HG03095 (cell line): ENCODE measurements around the gene SULT2B1.
"Not testable (repeated sequence)": the region's sequence is repeated elsewhere in the genome, so short reads cannot be mapped to it uniquely, and the experiment has no call there.

ENCODE experiments used
- ATAC-seq: cut with Tn5 transposase; IDR thresholded peaks from one replicate; pipeline ENCODE4 v1.9.1; 2021; ENCODE audit warnings: moderate library complexity; ENCODE audit not compliant: unreplicated experiment

SULT2B1 gene

DNA sequence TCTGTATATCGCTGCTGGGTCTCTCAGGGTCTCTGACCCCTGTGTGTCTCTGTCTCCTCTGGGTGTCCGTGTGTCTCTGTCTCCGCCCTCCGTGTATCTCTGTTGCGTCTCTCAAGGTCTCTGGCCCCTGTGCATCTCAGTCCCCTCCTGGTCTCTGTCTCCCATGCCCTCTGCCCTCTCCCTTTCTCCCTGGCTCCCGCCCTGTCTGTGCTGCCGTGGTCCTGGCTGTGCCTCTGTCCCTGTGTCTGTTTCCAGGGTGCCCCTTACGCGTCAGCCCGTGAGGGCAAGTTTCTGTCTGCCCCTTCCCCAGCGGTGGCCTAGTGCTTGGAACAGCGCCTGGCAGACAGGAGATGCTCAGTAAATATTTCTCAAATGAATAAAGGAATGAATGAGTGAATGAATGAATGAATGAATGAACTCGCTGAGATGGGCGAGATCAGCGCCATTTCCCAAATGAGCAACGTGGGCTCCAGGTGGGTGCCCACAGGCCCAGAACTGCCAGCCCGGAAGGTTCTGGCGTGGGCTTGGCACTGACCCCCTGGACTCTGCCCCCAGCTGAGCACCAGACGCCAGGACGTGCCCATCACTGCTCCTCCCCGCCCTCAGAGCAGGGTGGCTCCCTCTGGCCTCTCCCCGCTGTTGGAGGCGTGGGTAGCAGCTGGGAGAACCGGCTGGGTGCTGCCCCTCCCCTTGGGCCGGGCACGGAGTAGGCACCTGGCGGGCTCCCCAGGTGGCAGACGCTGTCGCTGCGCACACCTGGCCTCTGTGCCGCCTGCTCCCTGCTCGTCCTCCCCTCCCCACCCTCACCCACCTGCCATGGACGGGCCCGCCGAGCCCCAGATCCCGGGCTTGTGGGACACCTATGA is at the start of gene SULT2B1:
Gene SULT2B1 (plus strand): TSS at position 736 of the 866 bp plus-strand sequence. CDS start 81 bp downstream, at position 817.
- ATAC-seq, result no peak

DNA sequence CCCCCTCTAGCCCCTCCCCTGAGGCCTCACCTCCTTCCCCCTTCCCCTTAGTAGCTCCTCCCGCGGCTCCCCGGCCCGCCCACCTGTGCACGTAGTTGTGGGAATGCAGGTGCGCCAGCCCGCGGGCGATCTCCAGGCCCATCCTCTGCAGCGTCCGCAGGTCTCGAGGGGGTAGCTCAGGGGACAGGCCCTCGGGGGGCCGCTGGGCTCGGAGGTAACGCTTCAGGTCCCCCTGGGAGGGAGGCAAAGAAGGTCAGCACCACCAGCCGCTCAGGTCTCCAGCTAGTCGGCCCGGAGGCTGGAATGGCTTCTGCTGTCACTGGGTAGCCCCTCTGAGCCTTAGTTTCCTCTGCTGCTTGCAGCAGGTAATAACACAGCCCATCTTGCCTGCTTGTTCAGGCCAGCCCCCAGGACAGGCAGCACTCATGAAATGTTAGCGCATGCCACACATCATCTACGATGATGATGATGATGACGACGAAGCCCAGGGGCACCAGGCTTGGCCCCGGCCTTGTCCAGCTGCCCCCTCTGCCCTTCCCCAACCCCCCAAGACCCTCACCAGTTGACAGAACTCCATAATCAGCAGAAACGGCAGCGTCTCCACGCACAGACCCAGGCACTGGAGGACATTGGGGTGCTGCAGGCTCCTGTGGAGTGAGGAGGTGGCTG is 49.5 kb upstream of the SULT2B1 start:
- no peak for ATAC-seq

DNA sequence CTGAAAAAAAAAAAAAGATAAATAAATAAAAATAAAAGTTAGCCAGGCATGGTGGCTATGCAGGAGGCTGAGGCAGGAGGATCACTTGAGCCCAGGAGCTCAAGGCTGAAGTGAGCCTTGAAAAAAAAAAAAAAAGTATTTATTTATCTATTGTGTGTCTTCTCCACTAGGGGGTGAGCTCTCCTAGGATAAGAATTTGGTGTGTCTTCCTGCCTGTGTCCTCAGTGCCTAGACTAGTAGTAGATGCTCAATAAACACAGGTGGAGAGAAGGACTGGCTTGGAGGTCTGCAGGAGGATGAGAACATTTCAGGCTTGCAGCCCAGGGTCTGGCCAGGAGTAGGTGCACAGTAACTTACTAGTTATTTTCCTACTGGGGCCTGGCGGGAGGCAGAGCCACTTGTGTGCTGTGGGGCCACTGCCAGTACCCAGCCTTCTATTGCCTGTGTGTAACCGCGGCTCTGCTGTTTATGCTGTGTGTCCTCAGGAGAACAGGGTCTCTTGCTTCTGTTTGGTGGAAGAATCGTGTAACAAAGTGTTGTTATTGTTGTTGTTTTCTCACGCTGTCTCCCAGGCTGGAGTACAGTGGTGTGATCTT is 45.7 kb upstream of the SULT2B1 start:
- ATAC-seq, result no peak

DNA sequence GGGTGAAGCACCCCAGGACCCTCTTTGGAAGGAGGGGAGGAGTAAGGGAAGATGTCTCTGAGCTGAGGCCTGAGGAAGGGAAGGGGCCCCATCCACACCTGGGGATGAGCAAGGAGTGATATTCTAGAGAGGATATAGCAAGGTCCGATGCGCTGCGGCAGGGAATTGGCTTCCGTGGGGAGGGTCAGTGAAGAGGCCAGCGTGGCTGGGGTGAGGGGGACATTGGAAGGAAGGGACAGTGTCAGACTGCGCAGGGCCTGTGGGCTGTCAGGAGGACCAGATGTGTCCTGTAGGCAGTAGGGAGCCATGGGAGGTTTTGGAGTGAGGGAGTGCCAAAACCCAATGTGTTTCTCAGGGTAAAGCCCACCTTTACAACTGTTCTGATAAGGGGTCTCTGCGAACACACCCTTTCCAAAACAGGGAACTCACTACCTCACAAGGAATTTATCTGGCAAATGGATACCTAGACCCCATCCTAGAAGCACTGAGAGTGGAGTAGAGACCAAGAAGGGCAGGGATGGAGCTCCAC is 44.0 kb upstream of the SULT2B1 start:
- no peak for ATAC-seq

DNA sequence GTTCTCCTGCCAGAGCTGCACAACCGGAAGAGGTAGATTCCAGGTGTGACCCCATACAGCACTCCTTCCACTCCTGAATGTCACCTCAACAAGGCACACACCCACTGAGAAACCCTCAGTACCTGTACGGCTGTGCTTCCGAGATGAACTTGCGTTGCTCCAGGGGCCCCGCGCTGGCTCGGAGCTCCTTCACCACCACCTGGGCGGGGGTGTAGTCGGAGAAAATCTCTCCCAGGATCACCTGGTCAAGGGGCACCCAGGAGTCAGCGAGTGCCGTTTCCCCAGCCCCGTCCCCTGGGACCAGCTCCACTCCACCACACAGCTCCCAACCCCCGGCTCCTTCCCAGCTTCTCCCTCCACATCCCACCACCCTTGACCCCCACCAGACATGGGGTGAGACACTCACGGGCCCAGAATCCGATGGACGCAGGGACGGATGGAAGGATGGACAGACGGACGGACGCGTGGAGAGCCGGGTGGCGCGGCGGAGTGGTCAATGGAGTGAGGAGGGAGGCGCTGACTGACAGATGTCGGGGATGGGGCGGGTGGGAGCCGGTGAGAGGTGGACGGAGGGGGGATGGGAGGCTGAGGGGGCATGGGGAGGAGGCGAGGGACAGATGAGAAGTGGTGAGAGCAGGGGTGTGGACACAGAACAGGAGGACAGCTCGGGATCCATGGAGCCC is 43.1 kb upstream of the SULT2B1 start:
- no peak for ATAC-seq

DNA sequence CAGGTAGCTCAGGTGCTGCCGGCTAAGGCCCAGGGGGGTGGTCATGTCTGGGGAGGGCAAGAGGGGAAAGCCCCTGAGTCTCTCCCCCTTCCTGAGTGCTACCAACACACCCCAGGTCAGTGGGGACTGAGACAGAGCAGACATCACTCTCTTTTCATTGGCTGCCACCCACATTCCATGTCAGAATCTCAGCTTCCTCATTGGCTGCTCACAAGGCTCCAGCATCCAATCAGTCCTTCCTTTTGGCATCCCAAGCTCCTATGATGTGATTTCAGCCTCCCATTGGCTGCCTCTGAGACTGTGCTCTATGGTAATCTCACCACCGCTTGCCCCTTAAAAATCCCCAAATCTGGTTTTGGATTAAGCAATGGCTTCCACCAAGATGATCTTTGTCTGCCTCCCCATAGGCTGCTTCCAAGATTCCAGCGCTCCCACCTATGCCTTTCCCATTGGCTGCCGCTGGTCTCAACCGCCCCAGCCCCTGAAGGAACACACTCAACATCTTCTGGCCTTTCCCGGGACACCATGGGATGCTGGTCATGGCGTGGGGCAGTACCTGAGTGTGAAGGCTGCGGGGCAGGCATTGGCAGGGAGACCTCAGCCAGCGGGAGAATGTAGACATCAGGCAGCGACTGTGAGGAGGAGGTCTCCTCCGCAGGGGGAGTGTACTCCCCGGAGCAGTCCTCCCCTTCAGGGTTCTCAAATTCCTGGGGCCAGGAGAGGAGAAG is 42.3 kb upstream of the SULT2B1 start:
- no peak for ATAC-seq

DNA sequence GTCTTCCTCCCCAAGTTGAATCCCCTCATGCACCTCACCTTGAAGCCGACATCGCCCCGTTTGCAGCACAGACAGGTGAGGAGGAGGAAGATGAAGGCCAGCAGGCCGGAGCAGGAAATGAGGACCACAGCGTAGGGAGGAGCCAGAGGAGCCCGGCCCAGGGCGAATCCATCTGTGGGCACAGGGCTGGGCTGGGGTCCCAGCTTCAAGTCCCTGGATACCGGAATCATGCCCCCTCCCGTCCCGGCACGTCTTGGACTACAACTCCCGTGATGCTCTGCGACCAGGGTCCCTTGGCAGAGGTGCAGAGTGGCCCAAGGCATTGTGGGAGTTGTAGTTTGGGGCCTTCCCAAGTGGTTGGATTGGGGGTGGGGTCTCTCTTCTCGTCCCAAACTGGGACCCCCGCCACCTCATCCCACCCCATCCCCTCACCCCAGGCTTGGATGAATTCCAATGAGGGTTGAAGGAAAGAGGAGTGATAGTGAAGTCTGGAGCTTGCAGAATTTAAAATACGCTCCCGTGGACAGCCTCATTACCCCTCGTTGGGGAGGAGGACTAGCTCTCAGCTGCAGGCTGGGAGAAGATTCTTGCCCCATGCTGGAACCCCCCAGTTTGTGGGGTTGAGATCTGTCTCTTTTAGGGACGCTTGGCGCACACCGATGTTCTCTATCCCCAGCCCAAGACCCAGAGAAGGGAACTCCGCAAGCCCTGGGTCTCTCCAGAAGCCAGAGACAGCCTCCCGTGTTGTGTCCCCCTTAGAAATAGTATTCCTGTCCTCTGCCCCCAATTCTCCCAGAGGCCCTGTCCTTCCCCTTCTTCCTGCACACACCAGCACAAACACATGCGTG is 41.3 kb upstream of the SULT2B1 start:
- ATAC-seq, result no peak

DNA sequence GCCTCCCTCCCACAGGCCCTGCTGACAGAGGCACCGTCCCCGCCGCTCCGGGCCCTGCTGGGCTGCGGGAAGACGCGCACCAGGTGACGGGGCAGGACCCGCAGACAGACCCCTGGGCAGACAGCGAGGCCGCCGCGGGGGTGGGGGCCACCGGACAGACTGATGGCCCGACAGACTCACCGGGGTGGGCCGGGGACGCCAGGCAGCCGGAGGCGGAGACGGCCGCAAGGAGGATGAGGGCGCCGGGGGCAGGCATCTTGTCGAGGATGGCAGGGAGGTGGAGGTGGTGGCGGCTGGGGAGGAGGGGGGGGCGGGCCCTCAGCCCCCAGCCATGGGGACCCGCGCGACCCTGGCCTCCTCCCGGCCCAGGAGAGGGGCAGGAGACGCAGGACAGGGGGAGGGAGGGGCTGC is 40.6 kb upstream of the SULT2B1 start:
- ATAC-seq, result no peak

DNA sequence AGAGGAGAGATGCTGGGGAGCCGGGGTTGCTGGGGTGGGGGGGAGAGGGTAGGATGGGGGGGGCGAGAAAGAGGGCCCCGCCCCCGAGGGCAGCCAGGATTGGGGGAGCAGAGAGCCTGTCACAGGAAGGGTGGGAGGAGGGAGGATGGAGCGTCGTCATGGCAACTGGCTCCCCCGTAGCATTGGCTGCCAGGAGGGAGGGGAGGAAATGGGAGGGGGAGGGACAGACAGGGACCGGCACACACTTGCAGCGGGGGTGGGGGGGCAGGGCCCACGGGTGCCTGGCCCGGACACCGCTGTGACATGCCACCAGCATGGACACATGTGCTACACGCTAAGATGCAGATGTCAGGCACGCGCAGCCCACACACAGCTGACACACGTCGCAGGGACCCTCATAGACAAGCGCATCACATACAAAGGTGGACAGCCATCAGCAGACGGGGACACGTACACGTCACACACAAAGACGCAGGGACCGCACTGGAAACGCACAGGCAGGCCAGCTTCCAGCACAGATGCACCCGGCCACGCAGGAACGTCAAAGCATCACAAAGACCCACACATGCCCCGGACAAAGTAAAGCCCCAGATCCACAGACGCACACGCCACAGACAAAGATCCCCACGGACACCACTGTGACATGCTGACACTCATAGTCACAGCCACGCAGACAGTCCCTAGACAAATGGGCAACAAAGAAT is 40.0 kb upstream of the SULT2B1 start, which contains the start of gene LMTK3:
Gene LMTK3 (minus strand): TSS at position 36 of the 704 bp plus-strand sequence. CDS start 259 bp downstream, outside the sequence.
- ATAC-seq, result no peak

DNA sequence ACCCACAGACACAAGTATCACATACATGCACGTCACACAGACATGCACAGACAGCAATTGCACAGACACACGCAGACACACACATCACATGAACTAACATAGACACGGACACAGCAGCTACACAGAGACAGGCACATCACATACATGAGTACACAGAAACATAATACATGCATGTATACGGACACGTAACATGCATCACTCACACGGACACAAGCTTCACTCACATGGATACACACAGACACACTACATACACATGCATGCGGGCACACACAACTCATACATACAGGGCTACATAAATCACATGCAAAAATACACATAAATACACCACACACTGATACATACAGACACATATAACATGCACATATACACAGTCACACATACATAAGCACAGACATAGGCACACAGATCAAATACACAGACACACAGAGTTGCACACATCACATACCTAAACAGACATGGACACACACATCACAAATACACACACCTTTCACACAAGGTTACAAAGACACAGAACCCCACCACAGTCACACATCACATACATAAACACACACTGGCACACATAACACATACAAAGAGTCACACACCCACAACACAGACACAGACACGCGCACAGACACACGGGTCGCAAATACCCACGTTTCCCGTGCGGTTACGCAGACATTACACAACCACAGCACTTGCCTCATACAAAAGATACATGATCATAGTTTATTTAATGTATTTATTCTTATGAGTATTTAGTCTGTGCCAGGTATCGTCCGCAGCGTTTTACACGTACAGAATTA is 39.3 kb upstream of the SULT2B1 start:
- ATAC-seq, result no peak

DNA sequence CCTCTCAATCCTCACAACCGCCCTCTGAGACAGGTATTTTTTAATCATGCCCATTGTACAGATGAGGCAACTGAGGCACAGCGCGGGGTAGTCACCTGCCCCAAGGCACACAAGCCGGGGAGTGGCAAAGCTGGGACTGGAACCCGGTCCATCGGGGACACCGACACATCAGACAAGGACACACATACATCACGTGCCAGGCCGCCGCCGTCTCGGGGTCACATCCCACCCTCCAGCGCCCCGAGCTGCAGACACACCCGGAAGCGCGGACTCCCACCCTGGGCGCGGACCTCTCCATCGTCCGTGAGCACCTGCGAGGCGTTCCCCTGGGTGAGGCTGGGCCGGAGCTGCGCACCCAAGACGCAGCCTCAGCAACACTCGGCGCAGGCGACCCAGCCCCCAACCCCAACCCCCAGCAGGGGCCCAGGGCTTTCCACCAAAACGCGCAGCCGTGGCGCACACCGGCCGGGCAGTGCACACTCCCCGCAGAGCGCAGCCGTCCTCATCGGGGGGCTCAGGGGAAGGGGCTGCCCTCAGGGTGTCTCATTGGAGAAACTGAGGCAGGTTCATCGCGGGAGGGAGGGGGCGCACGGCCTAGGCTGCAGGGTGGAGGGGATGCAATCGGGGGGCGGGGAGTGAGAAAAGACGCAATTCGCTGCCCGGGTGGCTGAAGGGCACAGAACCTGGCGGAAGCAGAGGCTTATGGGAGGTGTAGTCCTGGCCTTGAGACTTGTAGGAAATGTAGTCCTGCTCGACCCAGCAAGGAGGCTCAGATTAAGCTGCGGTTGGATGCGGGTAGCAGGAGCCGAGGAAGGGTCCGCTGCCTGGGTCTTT is 38.5 kb upstream of the SULT2B1 start:
- ATAC-seq, result no peak

DNA sequence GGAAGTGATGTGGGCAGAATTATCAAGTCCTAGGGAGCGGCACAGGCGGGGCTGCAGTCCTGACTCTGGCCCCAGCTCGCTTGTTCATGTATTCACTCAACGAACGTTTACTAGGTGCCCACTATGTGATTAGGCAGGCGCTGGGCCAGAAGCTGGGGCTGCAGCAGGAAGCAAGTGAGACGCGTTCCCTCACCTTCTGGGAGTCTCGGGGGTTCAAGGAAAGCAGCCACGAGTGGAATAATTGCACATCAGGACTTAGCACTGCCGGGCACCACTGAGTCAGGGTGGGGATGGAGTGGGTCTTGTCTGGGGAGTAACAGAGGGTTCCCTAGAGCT is 37.9 kb upstream of the SULT2B1 start:
- ATAC-seq, result no peak

DNA sequence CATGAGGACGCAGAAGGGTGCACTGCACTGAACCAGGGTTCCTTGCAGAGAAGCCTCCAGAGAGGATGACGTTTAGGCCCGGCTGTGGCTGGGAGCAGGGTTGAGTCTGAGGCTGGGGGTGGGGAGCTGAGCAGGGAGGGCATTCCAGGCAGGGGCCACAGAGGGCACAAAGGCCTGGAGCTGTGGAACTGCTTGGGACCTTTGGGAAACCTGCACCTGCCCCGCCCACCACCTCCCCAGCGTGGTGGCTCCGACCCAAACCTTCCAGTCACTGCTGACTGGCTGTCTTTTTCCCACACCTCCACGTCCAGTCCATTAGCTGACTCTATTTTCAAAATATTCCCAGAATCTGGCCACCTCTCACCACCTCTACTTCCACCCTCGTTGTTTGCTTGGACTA is 35.4 kb upstream of the SULT2B1 start:
- ATAC-seq, result no peak

DNA sequence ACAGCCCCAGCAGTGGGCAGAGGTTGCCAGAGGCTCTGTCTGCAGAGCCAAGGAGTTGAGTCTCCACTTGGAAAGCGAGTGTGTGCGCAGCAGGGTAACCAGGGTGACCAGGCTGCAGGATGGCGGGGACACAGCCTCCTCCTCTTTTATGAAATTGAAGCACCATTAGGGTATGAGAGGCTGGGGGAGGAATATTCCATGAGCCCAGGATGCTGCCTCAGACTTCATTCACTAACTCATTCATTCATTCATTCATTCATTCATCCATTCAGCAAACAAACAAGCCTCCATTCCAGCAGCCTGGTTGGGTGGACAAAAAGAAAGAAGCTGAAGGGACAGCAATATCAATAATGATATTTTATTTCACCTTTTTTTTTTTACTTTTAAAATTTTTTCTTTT is 33.8 kb upstream of the SULT2B1 start:
- ATAC-seq, result no peak

DNA sequence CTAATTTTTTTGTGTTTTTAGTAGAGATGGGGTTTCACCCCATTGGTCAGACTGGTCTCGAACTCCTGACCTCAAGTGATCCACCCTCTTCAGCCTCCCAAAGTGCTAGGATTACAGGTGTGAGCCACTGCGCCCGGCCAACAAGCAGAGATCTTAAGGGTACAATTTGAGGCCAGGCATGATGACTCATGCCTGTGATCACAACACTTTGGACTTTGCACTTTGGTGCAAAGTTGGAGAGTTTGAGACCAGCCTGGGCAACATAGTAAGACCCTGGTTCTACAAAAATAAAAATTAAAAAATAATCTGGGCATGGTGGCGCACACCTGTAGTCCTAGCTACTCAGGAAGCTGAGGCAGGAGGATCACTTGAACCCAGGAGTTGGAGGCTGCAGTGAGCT is 32.5 kb upstream of the SULT2B1 start:
- not testable (repeated sequence) for ATAC-seq

DNA sequence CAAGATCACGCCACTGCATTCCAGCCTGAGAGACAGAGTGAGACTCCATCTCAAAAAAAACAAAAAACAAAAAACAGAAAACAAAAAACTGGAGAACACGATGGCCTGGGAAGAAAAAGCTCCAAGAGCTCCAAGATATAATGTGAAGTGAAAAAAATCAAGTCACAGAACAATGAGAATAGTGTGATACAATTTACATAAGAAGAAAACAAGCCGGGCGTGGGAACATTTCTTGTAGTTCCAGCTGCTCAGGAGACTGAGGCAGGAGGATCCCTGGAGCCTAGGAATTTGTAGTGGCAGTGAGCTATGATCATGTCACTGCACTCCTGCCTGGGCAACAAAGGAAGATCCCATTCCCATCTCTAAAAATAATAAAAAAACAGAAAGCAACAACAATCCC is 31.8 kb upstream of the SULT2B1 start:
- ATAC-seq, result no peak

DNA sequence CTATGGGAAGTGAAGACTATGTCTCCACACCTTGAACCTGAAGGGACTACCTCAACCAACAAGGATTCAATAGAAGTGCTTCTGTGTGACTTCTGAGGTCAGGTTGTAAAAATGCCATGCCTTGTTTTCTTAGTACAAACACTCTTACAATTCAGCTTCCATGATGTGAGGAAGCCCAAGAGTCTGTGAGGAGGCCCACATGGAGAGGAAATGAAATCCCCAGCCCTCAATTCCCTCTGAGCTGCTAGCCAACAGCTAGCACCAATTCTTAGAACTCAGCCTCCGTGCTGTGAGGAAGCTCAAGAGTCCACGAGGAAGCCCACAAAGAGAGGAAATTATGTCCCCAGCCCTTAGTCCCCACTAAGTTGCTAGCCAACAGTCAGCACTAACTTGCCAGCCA is 27.8 kb upstream of the SULT2B1 start:
- ATAC-seq, result no peak
